ENCODE results near the gene PPP2R5A. TPM values are rescaled to one million over a fixed set of nuclear protein-coding genes. Genes with fewer than 3 reads are reported as not detected.

The PPP2R5A gene
- total and polyA plus RNA-seq, 2 of the 13 experiments (the other 11 are each of a cell fraction or from before 2014, with no cell fraction given): 22.0 to 31.4 TPM

GRCh38 chr1:212244441-212244840 lies 40.8 kb upstream of the PPP2R5A start (continued):
- TF ChIP-seq TFE3 (CRISPR knock-in tag; IDR thresholded peaks at IDR 0.05) (peak; percentile 32; the same call in 1 of the 2 replicates), ZNF251 (CRISPR knock-in tag; IDR thresholded peaks at IDR 0.05) (no peak), THRA (CRISPR knock-in tag; IDR thresholded peaks at IDR 0.05; ENCODE audit: borderline replicate concordance) (peak; percentile 48; the same call in 1 of the 2 replicates), DBP (CRISPR knock-in tag; IDR thresholded peaks at IDR 0.05; ENCODE audit: not compliant biosample characterization) (no peak), YEATS2 (CRISPR knock-in tag; IDR thresholded peaks at IDR 0.05; ENCODE audit: borderline replicate concordance) (no peak), RBM22 (optimal IDR thresholded peaks at IDR 0.05; ENCODE audit: low read length) (no peak), ZNF292 (CRISPR knock-in tag; IDR thresholded peaks at IDR 0.05; ENCODE audit: borderline replicate concordance, low read depth) (peak; percentile 96; the same call in 1 of the 2 replicates), KLF6 (CRISPR knock-in tag; IDR thresholded peaks at IDR 0.05) (no peak), IRF9 (CRISPR knock-in tag; IDR thresholded peaks at IDR 0.05; ENCODE audit: borderline replicate concordance) (no peak), HNRNPUL1 (IDR thresholded peaks at IDR 0.05; ENCODE audit: low read depth, low read length) (no peak), ZNF660 (CRISPR knock-in tag; IDR thresholded peaks at IDR 0.05; ENCODE audit: borderline replicate concordance, low read depth) (no peak), HOXD1 (CRISPR knock-in tag; IDR thresholded peaks at IDR 0.05) (no peak), KDM6A (CRISPR knock-in tag; IDR thresholded peaks at IDR 0.05; ENCODE audit: low read depth) (0 out of 2 replicates have a peak, but pooled peaks have one; percentile 42), ZKSCAN8 (CRISPR knock-in tag; IDR thresholded peaks at IDR 0.05; ENCODE audit: borderline replicate concordance) (no peak), FIP1L1 (IDR thresholded peaks at IDR 0.05; ENCODE audit: borderline replicate concordance, insufficient read depth, low read depth, low read length) (no peak), ZBTB3 (CRISPR knock-in tag; IDR thresholded peaks at IDR 0.05; ENCODE audit: borderline replicate concordance, low read depth) (peak; percentile 37; the same call in 1 of the 2 replicates), MATR3 (CRISPR knock-in tag; IDR thresholded peaks at IDR 0.05) (no peak), ZNF879 (CRISPR knock-in tag; IDR thresholded peaks at IDR 0.05) (no peak), RFXANK (CRISPR knock-in tag; IDR thresholded peaks at IDR 0.05) (no peak), FOXA1 (IDR thresholded peaks at IDR 0.05) (no peak), FOXA1 (CRISPR knock-in tag; IDR thresholded peaks at IDR 0.05) (peak; percentile 84), SNAI1 (CRISPR knock-in tag; IDR thresholded peaks at IDR 0.05; ENCODE audit: borderline replicate concordance) (peak; percentile 74), ZBTB49 (CRISPR knock-in tag; IDR thresholded peaks at IDR 0.05; ENCODE audit: borderline replicate concordance) (no peak), ZNF431 (CRISPR knock-in tag; IDR thresholded peaks at IDR 0.05; ENCODE audit: borderline replicate concordance, low read depth) (no peak), POLR2A (IDR thresholded peaks at IDR 0.05; ENCODE audit: insufficient read depth in 1 of 2, low read depth in 2 of 2, low read length in 2 of 2) (peak in 1 of 2 experiments; percentile 29; a peak in 1 of 4 replicates)

Measured in HepG2 (cell line).